Pancreas (tissue), 10 donors: ENCODE results near the gene TEX48. TPM values are rescaled to one million over a fixed set of nuclear protein-coding genes. Genes with fewer than 3 reads are reported as not detected.

Experiments
- ATAC-seq, 4 donors: fragments of 200-7000 bp; cut with Tn5 transposase; one replicate each; pipeline versions ENCODE4 v1.8.0 to v1.9.1; 2020; ENCODE audit warnings: mild to moderate bottlenecking in 4 of 4, moderate library complexity in 4 of 4
- DNase-seq, 6 donors: peaks; one replicate each; pipeline ENCODE4 v3.0.0-alpha.2; 2020
- FAIRE-seq: peaks from 2 replicates; lab custom pipeline; 2012; peaks lifted over from hg19 to GRCh38; lab: Jason Lieb, UNC
- H3K27ac ChIP-seq, 4 donors: fragments of 200-600 bp; sonication (generic); 1 replicate in 3 of 4; 2 replicates in 1 of 4; pipeline versions ENCODE4 v1.5.0 to v1.8.0; 2020
- H3K27me3 ChIP-seq, 4 donors: fragments of 200-600 bp; one replicate each; pipeline ENCODE4 v1.8.0; 2021
- H3K36me3 ChIP-seq, 3 donors: fragments of 200-600 bp; sonication (generic) in 1 of 3; one replicate each; pipeline versions ENCODE4 v1.5.0 to v1.8.0; 2020 to 2021
- H3K4me1 ChIP-seq, 3 donors: fragments of 200-600 bp; one replicate each; pipeline ENCODE4 v1.8.0; 2021
- H3K4me3 ChIP-seq, 4 donors: fragments of 200-600 bp; sonication (generic) in 2 of 4; one replicate each; pipeline versions ENCODE4 v1.5.0 to v1.8.0; 2020 to 2021
- H3K9me3 ChIP-seq, 4 donors: fragments of 200-600 bp; one replicate each; pipeline ENCODE4 v1.8.0; 2021
- CTCF ChIP-seq, 4 donors: fragments of 200-600 bp; sonication (generic) in 3 of 4; IDR thresholded peaks; one replicate each; pipeline versions ENCODE4 v1.5.0 to v1.8.0; 2021; ENCODE audit warnings: antibody characterized with exemption in 4 of 4
- WGBS, 2 donors: extraction: QIAGEN DNeasy Blood & Tissue Kit; methylation state at CpG; one replicate each; pipeline ENCODE4 v1.1.7; 2013; 5-methylcytosine and 5-hydroxymethylcytosine counted together
- intact Hi-C, 3 donors: fragments of 100-400 bp; cut with DNase I; formaldehyde crosslinking; loops; one replicate each; pipeline versions ENCODE4 v1.11.1 to v1.14.2; 2022
- polyA plus RNA-seq, 2 donors: library from polyadenylated mRNA; stranded (reverse); fragments of 200-250 nt; gene quantifications; one replicate each; pipeline ENCODE4 v1.2.3, GENCODE V29; 2013
- total RNA-seq, 6 donors: library from RNA; stranded (reverse); fragmentation: NEBNext Ultra II Directional in 4 of 6; extraction: Animal tissue kit (Norgen Biotek cat#: 25700) in 4 of 6; gene quantifications; one replicate each; pipeline versions ENCODE4 v1.2.1 to v1.2.4, GENCODE V29; 2021 to 2023
- donor health status: healthy with polysubstance abuse.
- donor health status: DM: no; HTN: no; CAD: no; lungs with moderate emphysema.
- donor health status: DM: no; HTN: no; CAD: no.
- donor health status: control.
- donor health status: control.
- donor health status: Bipolar disorder and iron deficiency.
- donor health status: DM: yes; HTN: yes; CAD: no.
- donor health status: DM: no; HTN: no; CAD: no.
- donor health status: DM: no; HTN: no; CAD: no.
- donor health status: DM: yes; HTN: yes; CAD: no.

TEX48 gene
- total and polyA plus RNA-seq, 8 donors: not detected

- H3K9me3 ChIP-seq: no peaks in the 10 kb centered on the region
- DNase-seq (no peak), FAIRE-seq (no peak), ATAC-seq (no peak)
- TF ChIP-seq CTCF (IDR thresholded peaks at IDR 0.05): no peak
- WGBS, 2 donors: 84 to 91% methylated on average over 6 of the region's 6 CpGs
- no peak overlapping the region for H3K27ac ChIP-seq
- intact Hi-C loops: no loop called here
- no peaks in the 10 kb centered on the region for H3K36me3 ChIP-seq
- no peaks in the 10 kb centered on the region for H3K27me3 ChIP-seq
- H3K4me1 ChIP-seq: no peaks in the 10 kb centered on the region
- H3K4me3 ChIP-seq: no peak overlapping the region
Observed at GRCh38 chr9:114694719-114695269, 12.8 kb upstream of the TEX48 start.

- no peak for FAIRE-seq
- no peak overlapping the region for H3K27ac ChIP-seq
- H3K27me3 ChIP-seq: no peaks in the 10 kb centered on the region
- 49 to 60% methylated on average over 2 of the region's 2 CpGs for WGBS, 2 donors
- H3K9me3 ChIP-seq: no peaks in the 10 kb centered on the region
- intact Hi-C loops: no loop called here
- no peaks in the 10 kb centered on the region for H3K4me1 ChIP-seq
- no peak overlapping the region for H3K4me3 ChIP-seq
- no peaks in the 10 kb centered on the region for H3K36me3 ChIP-seq
- no peak for TF ChIP-seq CTCF (IDR thresholded peaks at IDR 0.05)
- DNase-seq: no peak
- peak in 1 of 4 donors; percentile 71 for ATAC-seq
Observed at GRCh38 chr9:114694146-114694545, 12.2 kb upstream of the TEX48 start.

- FAIRE-seq (no peak), DNase-seq (no peak), ATAC-seq (no peak)
- no peaks in the 10 kb centered on the region for H3K27me3 ChIP-seq
- no peak overlapping the region for H3K27ac ChIP-seq
- 49 to 75% methylated on average over 2 of the region's 2 CpGs for WGBS, 2 donors
- H3K4me1 ChIP-seq: no peaks in the 10 kb centered on the region
- intact Hi-C loops: no loop called here
- no peak for TF ChIP-seq CTCF (IDR thresholded peaks at IDR 0.05)
- H3K4me3 ChIP-seq: no peak overlapping the region
- no peaks in the 10 kb centered on the region for H3K9me3 ChIP-seq
- no peaks in the 10 kb centered on the region for H3K36me3 ChIP-seq
Observed at GRCh38 chr9:114693248-114693855, 11.4 kb upstream of the TEX48 start.

GRCh38 chr9:114691956-114692295, 9.9 kb upstream of the TEX48 start:
- no peak for TF ChIP-seq CTCF (IDR thresholded peaks at IDR 0.05)
- Histone ChIP-seq H3K4me1 (no peaks in the 10 kb centered on the region), H3K27me3 (no peaks in the 10 kb centered on the region), H3K36me3 (no peaks in the 10 kb centered on the region), H3K9me3 (no peaks in the 10 kb centered on the region), H3K4me3 (no peak overlapping the region), H3K27ac (no peak overlapping the region)
- DNase-seq (no peak), FAIRE-seq (no peak), ATAC-seq (no peak)
- intact Hi-C loops: no loop called here
